Amygdala (tissue), 56 donors: ENCODE results near the gene DNALI1.
"Not testable (repeated sequence)": the region's sequence is repeated elsewhere in the genome, so short reads cannot be mapped to it uniquely, and the experiment has no call there.

Source experiments
- DNase-seq, 56 donors: peaks; one replicate each; lab custom pipeline; 2025; lab: John Stamatoyannopoulos, UW

The DNALI1 gene

DNA sequence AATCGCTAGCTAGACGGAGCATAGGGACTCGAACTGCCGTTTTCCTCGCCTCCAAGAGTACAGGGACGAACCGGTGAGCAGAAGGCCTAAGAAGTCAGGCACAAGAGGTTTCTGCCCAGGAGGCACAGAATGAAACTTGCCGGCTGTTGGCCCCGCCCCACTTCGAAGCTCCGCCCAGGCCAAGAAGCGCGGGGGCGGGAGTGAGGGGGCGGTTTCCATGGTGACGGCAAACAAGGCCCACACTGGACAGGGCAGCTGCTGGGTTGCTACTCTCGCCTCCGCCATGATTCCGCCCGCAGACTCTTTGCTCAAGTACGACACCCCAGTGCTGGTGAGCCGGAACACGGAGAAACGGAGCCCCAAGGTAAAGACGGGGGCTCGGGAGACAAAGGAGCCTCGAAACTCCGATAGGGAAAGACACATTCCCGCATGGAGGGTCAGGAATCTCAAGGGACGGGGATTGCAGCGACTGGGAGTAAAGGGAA is at the start of gene DNALI1:
Gene DNALI1, plus strand, starts transcription at position 229 of the 485 bp plus-strand sequence. Its CDS starts 55 bp downstream, at position 284.
- peak in 55 of 56 donors; percentile 14 to 89 (median 69) for DNase-seq

DNA sequence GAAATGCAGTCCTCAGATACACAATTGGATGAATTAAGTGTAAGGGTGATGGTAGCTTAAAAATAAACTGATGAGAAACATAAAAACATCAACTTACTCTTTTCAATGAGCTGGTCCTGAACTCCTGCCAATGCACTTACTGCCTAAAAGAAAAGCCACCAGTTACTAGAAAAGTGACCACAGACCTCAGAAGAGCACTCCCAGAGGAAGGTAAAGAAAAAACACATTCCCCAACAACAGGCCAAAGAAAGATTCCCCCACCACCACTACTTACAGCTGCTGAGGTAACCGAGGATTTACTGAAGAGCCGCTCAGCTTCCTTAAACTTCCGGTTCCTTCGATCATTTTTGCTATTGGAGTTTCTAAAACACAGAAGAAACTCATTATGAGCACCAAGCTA is 47.6 kb upstream of the DNALI1 start:
- DNase-seq = no peak

DNA sequence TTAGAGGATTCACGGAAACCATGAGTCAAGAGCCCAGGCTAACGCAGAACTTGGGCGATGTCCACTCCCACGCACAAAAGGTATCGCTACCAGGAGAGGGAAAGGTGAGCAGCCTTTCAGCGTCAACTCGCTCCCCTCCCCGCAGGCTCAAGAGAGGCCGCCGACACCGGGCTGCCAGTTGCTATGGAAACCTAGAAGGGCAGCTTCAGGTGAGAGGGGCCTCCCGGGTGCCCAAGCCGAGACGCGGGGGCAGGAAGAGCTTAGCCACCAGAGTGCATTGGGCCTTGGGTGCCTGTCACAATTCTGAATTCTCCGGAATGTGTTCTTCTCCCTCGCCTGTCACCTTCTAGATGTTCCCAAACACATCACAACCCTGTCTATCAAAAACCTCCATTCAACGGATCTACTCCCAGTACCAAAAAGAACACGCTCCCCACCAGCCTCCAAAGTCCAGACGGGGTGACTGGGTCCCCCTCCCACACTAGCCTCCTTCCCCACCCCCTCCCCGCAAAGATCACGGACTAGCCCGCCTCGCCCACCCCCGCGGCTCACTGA is 42.9 kb upstream of the DNALI1 start:
- peak in 15 of 56 donors; percentile 5 to 64 (median 24) for DNase-seq

DNA sequence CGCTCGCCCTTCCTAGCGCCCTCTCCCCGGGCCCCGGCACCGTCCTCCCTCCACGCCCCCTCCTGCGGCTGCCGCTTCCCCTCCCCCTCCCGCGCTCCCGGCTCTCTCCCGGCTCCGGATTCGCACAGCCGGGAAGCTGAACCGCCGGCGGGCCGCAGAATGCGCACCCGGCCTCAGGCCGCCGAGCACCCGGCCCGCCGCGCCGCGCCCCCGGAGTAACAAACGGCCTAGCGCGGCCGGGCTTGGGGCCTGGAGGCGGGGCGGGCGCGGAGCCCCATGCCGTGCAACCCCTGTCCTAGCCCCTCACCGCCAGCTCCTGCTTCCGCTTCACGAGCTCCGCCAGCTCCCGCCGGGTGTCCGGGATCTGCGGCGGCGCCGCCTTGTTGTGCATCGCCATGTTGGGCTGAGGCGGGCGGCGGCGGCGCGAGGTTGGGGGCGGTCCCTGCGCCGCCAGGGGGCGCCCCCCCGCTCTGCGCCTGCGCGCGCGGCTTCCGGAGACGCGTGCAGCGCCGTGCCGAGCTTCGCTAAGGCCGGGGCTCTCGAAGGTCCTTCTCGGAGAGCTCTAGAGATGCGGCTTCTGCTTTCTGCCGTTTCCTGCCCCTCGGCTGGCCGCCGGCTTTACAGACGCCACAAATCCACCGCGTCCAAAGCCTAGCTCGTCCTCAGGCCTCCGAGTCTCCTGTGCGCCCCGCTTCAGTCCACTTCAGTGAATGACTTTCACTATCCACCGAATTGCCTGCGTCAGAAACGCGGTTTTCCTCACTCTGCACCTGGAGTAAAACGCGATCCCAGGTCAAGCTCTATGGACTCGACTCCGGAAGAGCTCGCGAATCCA is 42.2 kb upstream of the DNALI1 start, which contains the start of gene MEAF6:
Gene MEAF6, minus strand, starts transcription at position 417 of the 835 bp plus-strand sequence. Its CDS starts 20 bp downstream, at position 397.
- DNase-seq = peak in 54 of 56 donors; percentile 13 to 85 (median 67)

DNA sequence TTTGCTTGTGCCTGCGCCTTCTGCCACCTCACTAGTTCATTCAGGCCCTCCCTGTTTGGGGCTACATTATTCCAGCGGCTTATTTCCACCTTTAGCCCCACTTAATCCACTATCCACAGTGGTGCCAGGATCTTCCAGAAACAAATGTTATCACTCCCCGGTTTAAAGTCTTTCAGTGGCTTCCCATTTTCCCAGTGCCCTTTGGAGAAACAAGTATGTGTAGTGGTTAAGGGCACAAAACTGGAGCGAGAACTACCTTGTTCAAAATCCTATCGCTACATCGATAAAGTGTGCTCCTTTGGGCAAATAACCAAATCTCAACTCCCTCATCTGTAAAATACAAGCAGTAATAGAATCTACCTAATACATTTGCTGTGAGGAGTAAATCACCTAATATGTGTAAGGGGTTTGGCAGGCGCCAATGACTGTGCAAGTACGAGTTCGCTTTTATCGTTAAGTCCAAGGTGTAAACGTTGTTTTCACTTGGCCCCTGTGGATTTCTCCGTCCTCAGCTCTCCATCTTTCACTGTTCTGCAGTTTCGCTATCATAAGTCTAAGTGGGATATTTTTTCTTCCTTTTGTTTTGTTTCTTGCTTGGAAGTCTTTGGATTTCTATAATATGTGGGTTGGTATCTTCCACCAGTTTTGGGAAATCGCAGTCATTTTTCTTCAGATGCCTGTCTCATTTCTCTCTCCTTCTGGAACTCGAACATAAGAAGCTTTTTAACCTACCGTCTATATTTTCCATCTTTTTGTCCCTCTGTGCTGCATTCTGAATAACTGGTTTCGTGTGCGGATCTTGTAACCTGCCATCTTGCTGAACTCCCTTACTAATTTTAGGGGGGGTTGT is 41.3 kb upstream of the DNALI1 start:
- DNase-seq = no peak

DNA sequence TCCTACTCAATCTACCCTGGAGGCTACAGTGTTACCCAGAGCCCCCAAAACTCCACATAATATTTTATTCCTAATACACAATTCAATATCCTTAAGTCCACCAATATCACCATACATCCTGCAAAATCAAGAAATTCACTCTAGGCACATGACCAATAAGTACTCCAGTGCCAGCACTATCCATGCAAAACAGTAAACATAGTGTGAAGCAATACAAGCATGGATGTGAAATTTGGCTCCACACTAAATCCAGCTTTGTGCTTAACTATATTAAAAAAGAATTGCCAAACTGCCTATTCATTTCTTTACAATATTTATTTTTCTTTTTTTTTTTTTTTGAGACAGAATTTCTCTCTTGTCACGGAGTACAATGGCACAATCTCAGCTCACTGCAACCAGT is 39.2 kb upstream of the DNALI1 start:
- DNase-seq = no peak

DNA sequence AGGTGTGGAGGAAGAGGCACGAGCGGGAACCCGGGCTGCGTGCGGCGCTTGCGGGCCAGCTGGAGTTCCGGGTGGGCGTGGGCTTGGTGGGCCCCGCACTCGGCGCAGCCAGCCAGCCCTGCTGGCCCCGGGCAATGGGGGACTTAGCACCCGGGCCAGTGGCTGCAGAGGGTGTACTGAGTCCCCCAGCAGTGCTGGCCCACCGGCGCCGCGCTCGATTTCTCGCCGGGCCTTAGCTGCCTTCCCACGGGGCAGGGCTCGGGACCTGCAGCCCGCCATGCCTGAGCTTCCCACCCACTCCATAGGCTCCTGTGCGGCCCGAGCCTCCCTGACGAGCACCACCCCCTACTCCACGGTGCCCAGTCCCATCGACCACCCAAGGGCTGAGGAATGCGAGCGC is 38.5 kb upstream of the DNALI1 start:
- DNase-seq = not testable (repeated sequence)

DNA sequence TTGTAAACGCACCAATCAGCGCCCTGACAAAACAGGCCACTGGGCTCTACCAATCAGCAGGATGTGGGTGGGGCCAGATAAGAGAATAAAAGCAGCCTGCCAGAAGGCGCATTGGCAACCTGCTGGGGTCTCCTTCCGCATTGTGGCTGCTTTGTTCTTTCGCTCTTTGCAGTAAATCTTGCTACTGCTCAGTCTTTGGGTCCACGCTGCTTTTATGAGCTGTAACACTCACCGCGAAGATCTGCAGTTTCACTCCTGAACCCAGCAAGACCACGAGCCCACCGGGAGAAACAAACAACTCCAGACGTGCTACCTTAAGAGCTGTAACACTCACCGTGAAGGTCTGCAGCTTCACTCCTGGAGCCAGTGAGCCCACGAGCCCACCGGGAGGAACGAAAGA is 37.8 kb upstream of the DNALI1 start:
- not testable (repeated sequence) for DNase-seq

DNA sequence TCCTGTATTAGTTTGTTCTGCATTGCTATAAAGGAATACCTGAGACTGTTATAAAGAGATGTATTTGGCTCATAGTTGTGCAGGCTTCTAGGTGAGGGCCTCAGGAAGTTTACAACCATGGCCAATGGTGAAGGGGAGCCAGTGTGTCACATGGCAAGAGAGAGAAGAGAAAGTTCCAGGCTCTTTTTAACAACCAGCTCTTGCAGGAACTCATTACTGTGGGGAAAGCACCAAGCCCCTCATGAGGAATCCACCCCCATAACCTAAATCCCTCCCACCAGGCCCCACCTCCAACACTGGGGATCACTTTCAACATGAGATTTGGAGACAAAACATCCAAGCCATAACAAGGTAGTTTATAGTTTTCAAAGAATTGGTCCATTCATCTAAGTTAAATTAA is 37.1 kb upstream of the DNALI1 start:
- DNase-seq = no peak

DNA sequence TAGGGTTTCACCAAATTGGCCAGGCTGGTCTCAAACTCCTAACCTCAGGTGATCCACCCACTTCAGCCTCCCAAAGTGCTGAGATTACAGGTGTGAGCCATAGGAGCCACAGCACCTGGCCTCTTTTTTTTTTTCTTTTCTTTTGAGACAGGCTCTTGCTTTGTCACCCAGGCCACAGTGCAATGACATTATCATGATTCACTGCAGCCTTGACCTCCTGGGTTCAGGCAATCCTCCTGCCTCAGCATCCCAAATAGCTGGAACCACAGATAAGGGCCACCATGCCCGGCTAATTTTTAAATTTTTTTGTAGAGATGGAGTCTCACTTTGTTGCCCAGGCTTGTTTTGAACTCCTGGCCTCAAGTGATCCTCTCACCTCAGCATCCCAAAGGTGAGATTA is 26.9 kb upstream of the DNALI1 start:
- DNase-seq = not testable (repeated sequence)

DNA sequence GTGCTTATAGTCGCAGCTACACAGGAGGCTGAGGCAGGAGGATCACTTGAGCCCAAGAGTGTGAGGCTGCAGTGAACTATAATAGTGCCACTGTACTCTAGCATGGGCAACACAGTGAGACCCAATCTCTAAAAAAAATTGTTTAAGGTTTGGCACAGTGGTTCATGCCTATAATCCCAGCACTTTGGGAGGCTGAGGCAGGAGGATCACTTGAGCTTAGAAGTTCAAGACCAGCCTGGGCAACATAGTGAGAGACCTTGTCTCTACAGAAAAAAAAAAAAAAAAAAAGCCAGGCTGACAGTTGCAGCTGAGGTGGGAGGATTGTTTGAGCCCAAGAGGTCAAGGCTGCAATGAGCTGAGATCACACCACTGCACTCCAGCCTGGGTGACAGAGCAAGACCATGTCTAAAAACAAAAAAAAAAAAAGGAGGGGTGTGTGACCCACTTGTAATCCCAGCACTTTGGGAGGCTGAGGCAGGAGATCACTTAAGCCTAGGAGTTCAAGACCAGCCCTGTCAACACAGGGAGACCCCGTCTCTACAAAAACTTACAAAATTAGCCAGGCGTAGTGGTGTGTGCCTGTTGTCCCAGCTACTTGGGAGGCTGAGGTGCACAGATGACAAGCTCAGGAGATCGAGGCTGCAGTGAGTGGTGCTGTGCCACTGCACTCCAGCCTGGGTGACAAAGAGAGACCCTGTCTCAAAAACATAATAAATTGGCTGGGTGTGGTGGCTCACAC is 24.2 kb upstream of the DNALI1 start:
- DNase-seq = not testable (repeated sequence)

DNA sequence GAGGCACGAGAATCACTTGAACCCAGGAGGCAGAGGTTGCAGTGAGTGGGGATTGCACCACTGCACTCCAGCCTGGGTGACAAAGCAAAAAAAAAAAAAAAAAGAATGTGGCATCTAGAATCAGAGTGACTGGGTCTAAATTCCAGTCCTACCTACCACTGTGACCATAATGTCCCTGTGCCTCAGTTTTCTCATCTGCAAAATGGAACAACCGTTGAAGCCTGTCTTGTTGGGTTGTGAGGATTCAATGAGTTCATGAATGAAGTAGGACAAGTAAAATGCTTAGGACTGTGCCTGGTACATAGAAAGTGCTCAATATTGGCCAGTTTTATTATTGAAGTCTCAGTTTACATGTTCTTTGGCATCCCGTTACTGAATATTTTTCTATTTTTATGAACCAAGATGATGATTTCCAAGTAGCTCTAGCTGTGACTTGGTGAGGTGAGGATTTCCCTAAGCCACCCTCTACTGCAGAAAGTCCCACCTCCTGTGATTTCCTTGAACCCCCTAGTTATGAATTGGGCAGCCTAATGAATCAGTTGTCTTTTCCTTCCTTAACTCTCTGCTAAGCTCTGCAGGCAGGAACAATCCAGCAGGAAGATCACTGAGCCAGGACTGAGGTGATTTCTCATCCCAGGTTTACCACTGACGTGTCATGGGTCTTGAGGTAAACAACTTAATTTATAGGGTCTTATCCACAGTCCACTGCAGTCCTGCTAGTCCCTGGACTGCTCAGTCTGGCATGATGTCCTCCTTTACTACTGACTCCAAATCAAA is 23.2 kb upstream of the DNALI1 start:
- no peak for DNase-seq

DNA sequence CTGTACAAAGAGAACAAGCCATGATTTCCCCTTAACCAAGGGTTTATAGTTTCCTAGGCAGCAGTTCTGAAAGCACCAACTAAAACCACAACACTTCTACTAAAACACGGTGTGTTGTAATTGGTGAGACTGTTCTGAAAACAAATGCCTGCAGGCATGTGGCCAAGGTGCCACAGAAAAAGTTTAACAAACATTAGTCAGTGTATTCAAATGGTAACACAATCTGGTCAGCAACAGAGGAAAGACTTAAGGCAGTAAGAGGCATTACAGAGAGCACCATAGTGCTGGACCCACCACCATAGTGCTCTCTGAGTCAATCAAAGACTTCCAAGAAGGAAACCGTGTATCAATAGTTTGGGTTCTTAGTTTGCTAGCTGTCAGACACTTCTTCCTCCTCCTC is 19.4 kb upstream of the DNALI1 start:
- no peak for DNase-seq

DNA sequence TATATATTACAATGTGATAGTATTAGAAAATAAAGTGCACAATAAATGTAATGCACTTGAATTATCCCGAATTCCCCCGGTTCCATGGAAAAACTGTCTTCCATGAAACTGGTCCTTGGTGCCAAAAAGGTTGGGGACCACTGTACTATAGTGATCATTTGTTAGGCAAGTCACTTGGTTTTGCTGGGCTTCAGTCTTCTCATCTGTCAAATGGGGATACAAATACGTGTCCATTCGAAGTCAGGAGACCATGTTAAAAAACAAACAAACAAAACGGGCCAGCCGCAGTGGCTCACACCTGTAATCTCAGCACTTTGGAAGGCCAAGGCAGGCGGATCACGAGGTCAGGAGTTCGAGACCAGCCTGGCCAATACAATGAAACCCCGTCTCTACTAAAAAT is 17.6 kb upstream of the DNALI1 start:
- DNase-seq = not testable (repeated sequence)

DNA sequence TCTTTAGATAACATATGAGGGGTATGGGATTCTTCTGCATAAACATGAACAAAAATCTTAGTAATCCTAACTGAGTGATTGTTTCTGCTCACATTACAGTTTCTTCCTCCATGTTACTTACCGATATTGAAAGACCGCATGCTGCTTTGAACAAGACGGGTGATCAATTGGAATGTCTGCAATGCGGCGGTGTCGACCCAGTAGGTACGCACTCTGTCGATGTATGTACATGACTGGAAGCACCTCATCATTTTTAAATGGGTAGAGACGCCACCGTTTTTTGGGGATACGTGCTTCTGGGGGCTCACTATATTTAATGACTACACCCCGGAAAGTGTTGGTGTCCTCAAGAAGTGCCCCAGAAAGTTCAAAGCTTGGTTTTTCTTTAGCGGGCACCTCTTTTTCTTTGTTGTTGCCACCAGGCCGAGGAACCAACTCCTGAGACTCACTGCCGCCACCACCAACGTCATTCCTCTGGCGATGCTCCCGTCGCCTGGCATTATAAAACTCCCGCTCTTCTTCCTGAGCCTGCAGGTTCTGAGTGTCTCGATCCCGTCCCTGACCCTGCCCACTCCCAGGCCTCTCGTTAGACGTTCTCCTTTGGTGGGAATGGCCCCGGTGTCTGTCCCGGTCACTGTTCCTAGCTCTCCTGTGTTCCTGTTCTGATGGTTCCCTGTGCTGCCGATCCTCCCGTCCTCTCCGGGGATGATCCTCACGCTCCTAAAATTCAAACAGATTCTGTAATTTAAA is 16.5 kb upstream of the DNALI1 start:
- DNase-seq = no peak

DNA sequence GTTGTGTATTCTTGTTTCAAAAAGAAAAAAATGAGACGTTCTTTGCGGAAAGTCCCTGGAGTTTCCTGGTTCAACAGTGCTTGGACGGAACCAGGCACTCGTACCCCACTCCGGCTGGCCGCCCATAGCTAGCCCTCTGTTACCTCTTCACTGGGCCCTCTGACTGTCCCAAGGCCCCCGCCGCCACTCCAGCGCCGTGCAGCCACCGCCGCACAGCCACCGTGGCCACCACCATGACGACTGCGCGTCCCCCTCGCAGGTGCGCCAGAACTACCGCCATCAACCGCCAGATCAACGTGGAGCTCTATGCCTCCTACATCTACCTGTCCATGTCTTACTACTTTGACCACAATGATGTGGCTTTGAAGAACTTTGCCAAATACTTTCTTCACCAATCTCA is 12.2 kb upstream of the DNALI1 start:
- no peak for DNase-seq

DNA sequence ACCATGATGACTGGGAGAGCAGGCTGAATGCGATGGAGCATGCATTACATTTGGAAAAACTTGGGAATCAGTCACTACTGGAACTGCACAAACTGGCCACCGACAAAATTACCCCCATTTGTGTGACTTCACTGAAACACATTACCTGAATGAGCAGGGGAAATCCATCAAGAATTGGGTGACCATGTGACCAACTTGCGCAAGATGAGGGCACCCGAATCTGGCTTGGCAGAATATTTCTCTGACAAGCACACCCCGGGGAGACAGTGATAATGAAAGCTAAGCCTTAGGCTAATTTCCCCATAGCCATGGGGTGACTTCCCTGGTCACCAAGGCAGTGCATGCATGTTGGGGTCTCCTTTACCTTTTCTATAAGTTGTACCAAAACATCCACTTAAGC is 11.7 kb upstream of the DNALI1 start:
- DNase-seq = no peak

DNA sequence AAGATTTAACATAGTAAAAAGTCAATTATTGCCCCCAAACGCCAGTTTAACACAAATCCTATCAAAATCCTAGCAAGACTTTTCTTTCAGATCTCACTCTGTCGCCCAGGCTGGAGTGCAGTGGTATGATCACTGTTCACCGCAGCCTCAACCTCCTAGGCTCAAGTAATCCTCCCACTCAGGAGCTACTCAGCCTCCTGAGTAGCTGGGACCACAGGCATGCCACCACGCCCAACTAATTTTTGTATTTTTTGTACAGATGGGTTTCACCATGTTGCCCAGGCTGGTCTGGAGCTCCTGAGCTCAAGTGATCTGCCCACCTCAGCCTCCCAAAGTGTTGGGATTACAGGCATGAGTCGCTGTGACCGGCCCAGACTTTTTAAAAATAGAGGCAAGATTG is 7.4 kb upstream of the DNALI1 start:
- DNase-seq = no peak

DNA sequence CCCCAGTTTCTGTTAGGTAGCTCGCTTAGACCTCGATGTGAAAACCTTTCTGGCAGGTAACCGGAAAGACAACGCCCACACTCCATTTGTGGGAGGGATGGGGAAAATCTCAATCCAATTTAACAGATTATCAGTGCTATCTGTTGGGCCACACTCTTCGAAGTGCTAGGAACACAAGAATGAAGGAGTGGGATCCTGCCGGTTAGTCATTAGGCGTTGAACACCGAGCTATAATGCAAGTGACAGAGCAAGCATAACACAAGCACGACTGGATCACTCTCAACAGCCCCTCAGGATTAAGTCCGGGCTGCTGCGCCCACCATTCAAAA is 3.2 kb upstream of the DNALI1 start:
- DNase-seq = no peak
